ENCODE results near the gene PPT2.

DNA sequence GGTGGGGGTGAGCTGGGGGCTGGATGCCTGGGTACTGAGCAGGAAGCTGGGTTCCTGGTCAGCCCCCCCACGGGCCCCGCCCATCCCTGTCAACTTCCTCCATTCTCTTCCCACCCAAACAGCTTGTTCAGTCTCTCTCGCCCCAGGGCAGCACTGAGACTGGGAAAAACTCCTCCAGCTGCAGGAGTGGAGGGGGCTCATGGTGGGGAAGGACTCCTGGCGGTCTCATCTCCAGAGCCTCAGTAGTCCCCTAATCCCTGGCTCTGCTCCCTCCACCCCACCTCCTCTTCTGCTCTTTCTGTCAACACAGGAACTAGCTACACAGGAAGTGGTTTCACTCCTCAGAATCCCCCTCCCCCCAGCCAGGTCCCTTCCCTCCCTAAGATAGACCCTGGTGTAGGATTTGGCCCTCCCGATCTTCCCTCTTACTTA, 38.7 kb downstream of the PPT2 start, which contains the start of gene GPSM3:
- TF ChIP-seq EZH2 (IDR thresholded peaks at IDR 0.05; ENCODE audit: low read length, missing control alignments), result no peak
- TF ChIP-seq, protein P1, sequence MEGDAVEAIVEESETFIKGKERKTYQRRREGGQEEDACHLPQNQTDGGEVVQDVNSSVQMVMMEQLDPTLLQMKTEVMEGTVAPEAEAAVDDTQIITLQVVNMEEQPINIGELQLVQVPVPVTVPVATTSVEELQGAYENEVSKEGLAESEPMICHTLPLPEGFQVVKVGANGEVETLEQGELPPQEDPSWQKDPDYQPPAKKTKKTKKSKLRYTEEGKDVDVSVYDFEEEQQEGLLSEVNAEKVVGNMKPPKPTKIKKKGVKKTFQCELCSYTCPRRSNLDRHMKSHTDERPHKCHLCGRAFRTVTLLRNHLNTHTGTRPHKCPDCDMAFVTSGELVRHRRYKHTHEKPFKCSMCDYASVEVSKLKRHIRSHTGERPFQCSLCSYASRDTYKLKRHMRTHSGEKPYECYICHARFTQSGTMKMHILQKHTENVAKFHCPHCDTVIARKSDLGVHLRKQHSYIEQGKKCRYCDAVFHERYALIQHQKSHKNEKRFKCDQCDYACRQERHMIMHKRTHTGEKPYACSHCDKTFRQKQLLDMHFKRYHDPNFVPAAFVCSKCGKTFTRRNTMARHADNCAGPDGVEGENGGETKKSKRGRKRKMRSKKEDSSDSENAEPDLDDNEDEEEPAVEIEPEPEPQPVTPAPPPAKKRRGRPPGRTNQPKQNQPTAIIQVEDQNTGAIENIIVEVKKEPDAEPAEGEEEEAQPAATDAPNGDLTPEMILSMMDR (conservative IDR thresholded peaks at IDR 0.05 in 1 of 2, IDR thresholded peaks at IDR 0.05 in 1 of 2; ENCODE audit: low read depth in 1 of 2, low read length in 2 of 2), result no peak

Data from fibroblast of lung (primary cell).